Epidermal melanocyte (primary cell): ENCODE measurements around the gene MBLAC1.

Experiments used
- DNase-seq: peaks from one replicate; pipeline ENCODE4 v3.0.0; 2011; ENCODE audit warnings: low spot score; ENCODE audit not compliant: insufficient read length

MBLAC1 gene

DNA sequence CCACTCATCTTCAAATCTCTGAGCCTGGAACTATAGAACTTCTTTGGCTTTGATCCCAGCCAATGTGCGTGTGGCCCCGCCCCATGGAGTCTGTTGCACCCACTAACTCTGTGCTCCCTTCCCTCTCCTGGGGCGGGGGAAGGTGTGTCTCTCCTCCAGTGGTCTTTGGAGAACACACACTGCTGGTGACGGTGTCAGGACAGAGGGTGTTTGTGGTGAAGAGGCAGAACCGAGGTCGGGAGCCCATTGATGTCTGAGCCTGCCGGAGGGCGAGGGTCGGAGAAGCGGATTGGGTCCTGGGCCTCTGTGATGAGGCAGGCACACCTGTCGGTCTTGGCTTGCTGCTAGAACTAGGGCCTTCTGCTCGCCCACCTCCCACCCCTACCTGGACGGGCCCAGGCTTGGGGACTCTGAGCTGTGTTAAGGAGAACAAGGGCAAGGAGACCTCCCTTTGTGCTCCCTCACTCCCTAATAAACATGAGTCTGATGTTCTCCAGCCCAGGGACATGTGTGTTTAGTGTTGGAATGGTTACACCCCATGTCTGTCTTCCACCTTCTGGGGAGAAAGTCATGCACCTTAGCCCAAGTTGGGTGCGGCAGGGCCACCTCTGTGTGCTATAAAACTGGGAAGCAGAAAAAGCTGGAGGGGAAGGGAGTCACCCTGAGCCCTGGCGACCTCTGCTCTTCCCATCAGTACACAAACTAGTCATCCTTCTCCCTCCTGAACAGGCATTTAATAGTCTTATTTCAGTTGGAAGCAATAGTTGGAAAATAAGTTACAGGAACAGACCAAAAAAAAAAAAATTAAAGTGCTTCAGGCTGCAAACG, 27.2 kb downstream of the MBLAC1 start:
- no peak for DNase-seq

DNA sequence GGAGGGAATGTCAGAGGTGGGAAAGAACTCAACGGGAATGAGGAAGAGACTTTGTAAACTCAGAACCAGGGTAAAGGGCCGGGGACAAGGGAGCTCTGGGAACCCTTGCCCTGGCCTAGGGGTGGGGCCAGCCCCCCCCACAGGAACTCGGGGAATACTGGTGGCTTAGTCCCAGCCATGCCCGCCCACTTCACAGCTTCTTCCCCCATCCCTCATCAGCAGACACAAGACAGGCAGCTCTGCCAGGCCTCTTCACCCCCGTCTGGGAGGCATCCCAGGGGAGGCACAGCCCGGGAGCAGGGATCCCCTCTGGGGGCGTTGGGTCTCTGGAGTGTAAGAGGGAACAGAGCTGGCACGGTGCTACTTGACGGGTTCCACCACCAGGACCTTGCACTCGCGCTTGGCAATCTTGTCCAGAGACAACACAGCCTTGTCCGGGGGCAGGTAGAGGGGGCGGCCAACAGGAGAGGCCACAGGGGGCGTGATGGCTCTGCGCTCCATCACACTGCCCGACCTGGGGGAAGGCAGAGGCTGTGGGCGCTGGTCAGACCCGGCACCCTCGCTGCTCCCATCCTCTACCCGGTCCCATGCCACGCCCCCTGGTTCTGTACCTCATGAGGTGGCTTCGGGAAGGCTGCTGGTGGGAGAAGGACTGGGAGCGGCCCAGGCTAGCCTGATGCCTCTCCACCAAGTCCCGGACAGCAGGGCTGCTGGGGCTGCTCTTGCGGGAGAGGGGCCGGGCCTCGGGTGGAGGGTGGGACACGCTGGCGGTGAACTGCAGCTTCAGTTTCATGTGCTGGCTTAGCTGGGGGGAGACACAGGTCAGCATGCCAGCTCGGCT, 28.1 kb downstream of the MBLAC1 start:
- no peak for DNase-seq

DNA sequence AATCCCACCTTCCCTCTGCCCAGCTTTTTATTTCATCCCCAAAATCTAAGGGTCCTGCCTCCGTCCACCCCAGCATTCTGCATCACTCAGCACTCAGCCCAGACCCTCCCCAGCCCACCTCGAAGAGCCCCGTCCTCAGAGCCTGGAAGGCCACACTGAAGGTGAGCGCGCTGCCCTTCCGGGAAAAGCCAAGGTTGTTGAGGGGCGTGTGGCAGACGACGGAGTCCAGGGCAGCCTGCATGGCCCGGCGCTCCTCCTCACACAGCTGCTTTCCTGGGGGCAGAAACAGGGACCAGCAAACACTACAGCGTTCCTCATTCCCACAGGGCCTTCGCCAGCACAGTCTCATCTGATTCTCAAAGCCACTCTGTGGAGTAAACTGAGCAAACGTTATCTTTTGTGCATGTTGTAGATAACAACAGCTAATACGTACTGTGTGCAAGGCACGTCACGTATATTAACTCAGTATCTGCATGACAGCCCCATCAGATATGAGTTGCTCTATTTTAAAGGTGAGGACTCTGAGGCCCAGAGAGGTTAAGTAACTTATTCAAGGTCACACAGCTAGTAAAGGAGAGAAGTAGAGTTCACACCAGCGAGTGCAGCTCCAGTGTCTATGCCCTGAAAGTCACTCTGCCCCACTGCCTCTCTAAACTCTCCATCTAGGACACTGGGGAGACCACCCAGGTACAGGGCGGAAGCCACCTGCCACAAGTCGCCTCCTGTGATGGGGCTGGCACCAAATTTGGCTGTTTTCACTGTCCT, 29.0 kb downstream of the MBLAC1 start:
- no peak for DNase-seq

GRCh38 chr7:100156331-100157068, 29.7 kb downstream of the MBLAC1 start:
- DNase-seq: no peak

- DNase-seq: no peak
Observed at GRCh38 chr7:100157069-100157333, 30.2 kb downstream of the MBLAC1 start.

GRCh38 chr7:100157334-100158228, 30.8 kb downstream of the MBLAC1 start:
- no peak for DNase-seq

- DNase-seq: peak; percentile 99
Observed at GRCh38 chr7:100158229-100159098, 31.7 kb downstream of the MBLAC1 start, which contains the start of gene TRAPPC14. TSS of gene TRAPPC14 (minus strand) at chr7:100158723. CDS start at chr7:100158499, 224 bp downstream.

DNA sequence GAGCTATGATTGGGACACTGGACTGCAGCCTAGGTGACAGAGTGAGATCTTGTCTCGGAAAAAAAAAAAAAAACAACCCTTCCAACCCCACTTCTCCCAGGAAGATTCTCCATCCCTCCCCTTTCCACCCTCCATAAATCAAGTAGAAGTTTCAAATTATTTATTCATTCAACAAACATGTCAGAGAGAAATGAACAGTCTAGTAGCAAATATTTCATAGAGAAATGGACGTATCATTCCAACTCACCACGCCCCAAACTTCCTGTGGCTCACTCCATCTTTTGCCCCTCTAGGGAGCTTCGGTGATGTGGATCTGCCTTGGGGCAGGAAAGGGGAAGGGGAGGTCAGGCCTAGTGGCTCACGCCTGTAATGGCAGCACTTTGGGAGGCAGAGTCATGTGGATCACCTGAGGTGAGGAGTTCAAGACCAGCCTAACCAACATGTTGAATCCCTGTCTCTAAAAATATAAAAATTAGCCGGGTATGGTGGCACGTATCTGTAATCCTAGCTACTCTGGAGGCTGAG, 32.4 kb downstream of the MBLAC1 start:
- DNase-seq: no peak

- DNase-seq: no peak
Observed at GRCh38 chr7:100160067-100160466, 33.3 kb downstream of the MBLAC1 start.

DNA sequence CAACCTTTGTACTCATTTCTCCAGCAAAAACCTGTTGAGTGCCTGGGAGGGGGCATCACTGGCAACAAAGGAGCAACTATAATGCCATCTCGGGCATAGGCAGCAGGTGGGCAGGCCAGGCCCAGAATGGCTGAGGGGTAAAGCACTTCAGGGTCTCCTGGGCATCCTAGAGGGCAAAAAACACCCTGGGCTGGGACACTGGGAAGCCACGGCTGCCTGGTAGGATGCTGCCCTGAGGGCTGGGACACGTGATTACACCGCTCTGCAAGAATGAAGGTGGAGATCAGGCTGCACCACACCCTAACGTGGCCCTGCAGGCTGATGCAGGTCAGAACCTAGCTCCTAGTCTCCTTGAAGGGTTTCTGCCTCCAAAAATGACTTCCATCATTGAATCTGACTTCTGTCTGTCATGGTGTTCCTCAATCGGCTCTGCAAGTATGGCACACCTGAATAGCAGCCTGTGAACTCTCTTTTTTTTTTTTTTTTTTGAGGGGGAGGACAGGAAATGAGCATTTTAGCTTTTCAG, 36.3 kb downstream of the MBLAC1 start:
- DNase-seq: no peak

- no peak for DNase-seq
Observed at GRCh38 chr7:100163871-100164270, 37.1 kb downstream of the MBLAC1 start.

DNA sequence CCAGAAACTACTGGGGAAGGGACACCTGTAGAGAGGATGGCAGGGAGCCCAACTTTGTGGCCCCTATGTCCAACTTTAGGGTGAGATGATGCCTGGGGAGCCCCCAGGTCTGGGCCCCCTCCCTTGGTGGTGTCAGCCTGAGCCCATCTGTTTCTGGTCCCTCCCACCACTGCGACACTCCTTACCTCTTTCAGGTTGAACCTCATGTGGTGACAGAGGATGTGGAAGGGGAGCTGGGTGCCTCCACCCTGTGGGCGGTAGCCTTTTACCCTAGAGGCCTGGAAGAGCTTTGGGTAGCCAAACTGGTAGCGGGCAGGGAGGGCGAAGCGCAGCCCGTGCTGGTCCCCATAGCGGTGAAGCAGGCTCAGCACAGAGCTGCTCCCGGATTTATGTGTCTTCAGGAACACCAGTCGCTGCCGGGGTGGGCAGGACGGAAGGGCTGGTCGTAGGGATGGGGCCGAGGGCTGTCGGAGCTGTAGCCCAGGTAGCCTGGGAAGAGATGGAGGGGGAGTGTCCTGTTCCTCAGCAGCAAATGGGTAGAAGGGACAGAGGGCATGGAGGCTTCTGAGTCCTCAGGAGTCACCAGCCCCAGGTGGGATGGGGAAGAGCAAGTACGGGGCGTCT, 39.7 kb downstream of the MBLAC1 start:
- no peak for DNase-seq

GRCh38 chr7:100166970-100167911, 40.5 kb downstream of the MBLAC1 start:
- no peak for DNase-seq

DNA sequence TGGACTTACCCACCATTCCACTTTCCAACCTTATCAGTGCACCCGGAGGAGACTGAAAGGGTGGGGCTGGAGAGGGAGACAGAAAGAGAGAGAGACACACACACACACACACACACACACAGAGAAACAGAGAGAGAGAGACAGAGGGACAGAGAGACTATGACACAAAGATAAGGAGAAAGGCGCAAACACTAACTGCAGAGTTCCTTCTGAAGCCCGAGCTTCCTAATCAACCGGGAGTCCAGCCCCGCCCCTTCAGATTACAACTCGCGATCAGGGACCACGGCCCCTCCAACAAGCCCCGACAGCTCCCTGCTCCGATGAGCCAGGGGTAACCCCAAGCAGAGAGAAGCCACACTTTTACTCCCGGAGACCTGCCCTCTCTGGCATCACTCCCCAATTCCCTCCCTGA, 41.2 kb downstream of the MBLAC1 start:
- no peak for DNase-seq

DNA sequence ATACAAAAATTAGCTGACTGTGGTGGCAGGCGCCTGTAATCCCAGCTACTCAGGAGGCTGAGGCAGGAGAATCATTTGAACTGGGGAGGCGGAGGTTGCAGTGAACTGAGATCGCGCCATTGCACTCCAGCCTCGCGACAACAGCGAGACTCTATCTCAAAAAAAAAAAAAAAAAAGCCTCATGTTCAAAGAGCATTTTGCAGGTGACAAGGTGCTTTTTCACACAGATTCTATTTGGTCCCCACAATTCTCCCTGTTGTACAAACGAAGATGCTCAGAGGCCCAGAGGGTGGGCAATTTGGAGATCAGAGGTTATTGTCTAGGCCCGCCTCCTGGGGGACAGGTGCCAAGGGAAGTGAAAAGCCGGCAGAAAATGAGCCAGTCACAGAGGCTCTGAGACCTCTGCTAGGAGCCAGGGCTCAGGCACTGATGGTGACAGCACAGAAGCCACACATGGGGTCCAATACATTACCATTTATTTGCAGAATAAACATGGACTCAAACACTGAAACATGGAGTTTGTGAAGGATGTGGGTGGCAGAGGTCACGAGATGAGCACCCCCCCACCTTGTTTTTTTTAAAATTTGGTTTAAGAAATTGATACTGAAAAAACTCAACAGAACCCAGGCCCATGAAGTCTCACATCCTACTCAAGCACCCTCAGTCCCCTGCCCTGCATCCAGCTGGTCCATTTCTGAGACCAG, 42.5 kb downstream of the MBLAC1 start:
- DNase-seq: no peak

DNA sequence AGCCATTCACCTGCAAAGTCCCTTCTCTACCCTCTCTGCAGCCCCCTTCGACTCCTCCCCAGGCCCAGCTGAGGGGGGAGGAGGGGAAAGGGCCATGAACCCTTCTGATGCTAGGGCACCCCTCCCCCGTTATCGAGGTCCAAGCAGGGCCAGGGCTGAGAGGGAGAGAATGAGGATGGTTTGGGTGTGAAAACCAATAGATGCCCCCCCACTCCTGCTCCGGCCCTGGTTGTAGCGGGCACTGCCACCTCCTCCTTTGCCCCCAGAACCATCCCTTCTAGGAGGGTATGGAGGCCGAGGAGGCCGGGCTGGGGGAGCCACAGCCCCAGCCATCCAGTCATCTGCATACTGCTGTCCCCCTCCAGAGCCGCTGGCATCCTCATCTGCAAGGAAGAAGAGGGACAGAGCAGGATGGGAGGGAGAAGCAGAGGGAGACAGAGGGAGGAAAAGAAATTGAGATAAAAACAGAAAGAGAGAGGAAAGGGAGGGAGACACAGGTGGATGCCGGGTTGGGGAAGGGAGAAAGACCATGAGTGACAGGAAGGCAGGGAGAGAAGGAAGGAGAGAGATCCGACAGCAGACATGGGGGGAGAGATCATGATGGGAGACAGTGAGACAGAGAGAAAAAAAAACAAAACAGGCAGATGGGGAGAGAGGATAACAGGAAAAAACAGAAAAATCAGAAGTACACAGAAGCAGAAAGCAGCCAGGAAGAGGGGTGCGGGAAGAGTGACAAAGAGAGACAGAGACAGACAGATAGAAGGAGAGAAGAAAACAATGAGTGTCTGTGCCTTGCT, 43.5 kb downstream of the MBLAC1 start:
- DNase-seq: no peak
